Stomach (tissue), 9 donors: Measurements from ENCODE around the gene EML6. TPM values are rescaled to one million over a fixed set of nuclear protein-coding genes. Genes with fewer than 3 reads are reported as not detected.
A peak's percentile ranks its signal among the peaks of the same experiment; 100 is the strongest.

Source experiments
- DNase-seq, 2 donors: peaks; one replicate each; pipeline versions ENCODE4 v3.0.0 to v3.0.0-alpha.2; 2013 to 2019
- H3K27ac ChIP-seq, 5 donors: fragments of 200-600 bp in 4 of 5; sonication (generic) in 4 of 5; one replicate each; pipeline ENCODE4 v1.5.1; 2013 to 2019; ENCODE audit warnings: mild to moderate bottlenecking in 1 of 5, moderate library complexity in 1 of 5
- H3K27me3 ChIP-seq, 3 donors: fragments of 200-600 bp; sonication (generic); one replicate each; pipeline ENCODE4 v1.5.1; 2017 to 2019; ENCODE audit warnings: mixed run types in 1 of 3
- H3K36me3 ChIP-seq, 4 donors: fragments of 200-600 bp; sonication (generic); 1 replicate in 3 of 4; 2 replicates in 1 of 4; pipeline ENCODE4 v1.5.1; 2016 to 2019
- H3K4me1 ChIP-seq, 4 donors: fragments of 200-600 bp; sonication (generic); one replicate each; pipeline ENCODE4 v1.5.1; 2016 to 2019
- H3K4me3 ChIP-seq, 4 donors: fragments of 200-600 bp; sonication (generic) in 3 of 4; one replicate each; pipeline ENCODE4 v1.5.1; 2016 to 2019; ENCODE audit warnings: mild to moderate bottlenecking in 1 of 4
- H3K9me3 ChIP-seq, 4 donors: fragments of 200-600 bp; sonication (generic); one replicate each; pipeline ENCODE4 v1.5.1; 2016 to 2019
- EP300 ChIP-seq: sonication (generic); formaldehyde crosslinking; IDR thresholded peaks from one replicate; pipeline ENCODE4 v1.6.1; 2017; ENCODE audit warnings: antibody characterized with exemption
- POLR2A ChIP-seq, 4 donors: fragments of 450-650 bp; IDR thresholded peaks; one replicate each; pipeline ENCODE4 v1.6.1; 2016; ENCODE audit warnings: antibody characterized with exemption in 4 of 4, control low read depth in 2 of 4, mild to moderate bottlenecking in 1 of 4, moderate library complexity in 1 of 4
- POLR2AphosphoS5 ChIP-seq, 3 donors: sonication (generic); formaldehyde crosslinking; IDR thresholded peaks; one replicate each; pipeline ENCODE4 v1.6.1; 2016; ENCODE audit warnings: antibody characterized with exemption in 3 of 3
- WGBS, 5 donors: extraction: QIAGEN DNeasy Blood & Tissue Kit in 3 of 5; methylation state at CpG; one replicate each; pipeline versions ENCODE4 v1.1.5 to v1.1.7; 2013 to 2018; 5-methylcytosine and 5-hydroxymethylcytosine counted together
- intact Hi-C: fragments of 100-400 bp; cut with DNase I; formaldehyde crosslinking; loops from one replicate; pipeline ENCODE4 v1.15.1; 2023; ENCODE audit warnings: low total_unique reads
- polyA plus RNA-seq, 3 donors: library from polyadenylated mRNA; stranded (reverse); fragments of 200-250 nt; gene quantifications; one replicate each; pipeline ENCODE4 v1.2.3, GENCODE V29; 2013
- total RNA-seq, 5 donors: library from RNA; depleted of rRNA; stranded (reverse); fragments of >200 nt; gene quantifications; one replicate each; pipeline versions ENCODE4 v1.1.0 to v1.2.3, GENCODE V29; 2014 to 2016
- TF ChIP-seq, protein P1 (sequence below), 7 experiments: fragments of 450-650 bp in 4 of 7; fragments of 200-600 bp in 3 of 7; sonication (generic) in 3 of 7; IDR thresholded peaks; one replicate each; pipeline ENCODE4 v1.5.1; 2016 to 2019; ENCODE audit warnings: antibody characterized with exemption in 7 of 7, control low read depth in 2 of 7, mild to moderate bottlenecking in 1 of 7
- donor health status: healthy with polysubstance abuse.
- donor health status: Bipolar disorder and iron deficiency.
- donor health status: healthy.

Gene EML6
- total and polyA plus RNA-seq, 8 donors: 0.45 to 10.1 (median 1.8) TPM; not detected in 1

- DNase-seq: no peak
- intact Hi-C loops: no loop called here
- Histone ChIP-seq H3K27me3 (no peaks in the 10 kb centered on the region), H3K9me3 (peaks cover 0 to 7% (median 2%) of the 10 kb centered on the region in 4 donors), H3K27ac (no peak overlapping the region), H3K4me1 (peaks cover 0 to 13% (median 4%) of the 10 kb centered on the region in 4 donors), H3K36me3 (no peaks in the 10 kb centered on the region), H3K4me3 (no peak overlapping the region)
- TF ChIP-seq EP300: no peak
- TF ChIP-seq, protein P1, sequence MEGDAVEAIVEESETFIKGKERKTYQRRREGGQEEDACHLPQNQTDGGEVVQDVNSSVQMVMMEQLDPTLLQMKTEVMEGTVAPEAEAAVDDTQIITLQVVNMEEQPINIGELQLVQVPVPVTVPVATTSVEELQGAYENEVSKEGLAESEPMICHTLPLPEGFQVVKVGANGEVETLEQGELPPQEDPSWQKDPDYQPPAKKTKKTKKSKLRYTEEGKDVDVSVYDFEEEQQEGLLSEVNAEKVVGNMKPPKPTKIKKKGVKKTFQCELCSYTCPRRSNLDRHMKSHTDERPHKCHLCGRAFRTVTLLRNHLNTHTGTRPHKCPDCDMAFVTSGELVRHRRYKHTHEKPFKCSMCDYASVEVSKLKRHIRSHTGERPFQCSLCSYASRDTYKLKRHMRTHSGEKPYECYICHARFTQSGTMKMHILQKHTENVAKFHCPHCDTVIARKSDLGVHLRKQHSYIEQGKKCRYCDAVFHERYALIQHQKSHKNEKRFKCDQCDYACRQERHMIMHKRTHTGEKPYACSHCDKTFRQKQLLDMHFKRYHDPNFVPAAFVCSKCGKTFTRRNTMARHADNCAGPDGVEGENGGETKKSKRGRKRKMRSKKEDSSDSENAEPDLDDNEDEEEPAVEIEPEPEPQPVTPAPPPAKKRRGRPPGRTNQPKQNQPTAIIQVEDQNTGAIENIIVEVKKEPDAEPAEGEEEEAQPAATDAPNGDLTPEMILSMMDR (IDR thresholded peaks at IDR 0.05): no peak
- TF ChIP-seq POLR2A (IDR thresholded peaks at IDR 0.05): no peak
- TF ChIP-seq POLR2AphosphoS5 (IDR thresholded peaks at IDR 0.05): no peak
- whole genome bisulfite sequencing, 5 donors: 87 to 96% (median 94%) methylated on average over 1 of the region's 1 CpG
These were observed 172.3 kb downstream of the EML6 start for GRCh38 chr2:54895730-54896129.

- peaks cover 0 to 7% (median 2%) of the 10 kb centered on the region in 4 donors for H3K9me3 ChIP-seq
- no peak for DNase-seq
- intact Hi-C loops: no loop called here
- no peak for TF ChIP-seq EP300
- no peak for TF ChIP-seq POLR2A (IDR thresholded peaks at IDR 0.05)
- TF ChIP-seq POLR2AphosphoS5 (IDR thresholded peaks at IDR 0.05): no peak
- TF ChIP-seq, protein P1 (IDR thresholded peaks at IDR 0.05): no peak
- H3K27me3 ChIP-seq: no peaks in the 10 kb centered on the region
- H3K4me3 ChIP-seq: no peak overlapping the region
- no peaks in the 10 kb centered on the region for H3K36me3 ChIP-seq
- H3K27ac ChIP-seq: no peak overlapping the region
- 50 to 63% (median 51%) methylated on average over 11 of the region's 11 CpGs for WGBS, 5 donors
- H3K4me1 ChIP-seq: peaks cover 0 to 13% (median 4%) of the 10 kb centered on the region in 4 donors
These were observed 174.2 kb downstream of the EML6 start for GRCh38 chr2:54897420-54898310.

DNA sequence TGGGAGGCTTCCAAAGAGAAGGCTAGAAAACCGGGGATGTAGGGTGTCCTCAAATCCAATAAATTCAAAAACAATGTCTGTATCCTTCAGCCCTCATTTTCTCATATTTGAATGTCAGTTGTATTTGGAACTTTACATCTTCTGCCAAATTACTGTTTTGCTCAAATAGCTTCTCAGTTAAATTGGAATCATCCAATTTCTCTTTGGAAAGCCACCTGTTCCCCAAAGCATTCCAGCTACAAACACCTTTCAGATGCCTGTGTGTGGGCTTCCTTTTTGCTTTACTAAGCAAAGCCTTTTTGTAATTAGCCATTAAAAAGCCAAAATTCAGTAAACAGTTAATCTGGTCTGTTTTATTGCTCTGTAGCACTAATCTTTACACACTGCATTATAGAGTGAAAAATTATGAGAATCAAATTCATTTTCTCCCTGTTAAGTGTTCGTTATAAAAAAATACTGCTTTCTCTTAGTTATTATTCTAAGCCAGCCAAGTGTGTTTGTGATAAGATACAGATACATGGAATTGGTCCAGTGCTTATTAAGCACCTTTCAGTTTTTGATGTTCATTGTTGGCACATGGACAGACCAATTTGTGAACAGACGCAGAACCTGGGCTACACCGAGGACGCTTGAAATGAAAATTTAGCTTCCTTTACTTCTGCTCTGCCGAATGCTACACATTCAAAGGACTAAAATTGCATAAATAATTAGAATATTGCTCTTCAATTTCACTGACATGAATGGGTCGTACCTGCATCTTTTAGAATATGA is 175.2 kb downstream of the EML6 start:
- no peak for DNase-seq
- Histone ChIP-seq H3K4me3 (no peak overlapping the region), H3K27me3 (no peaks in the 10 kb centered on the region), H3K4me1 (peaks cover 0 to 15% (median 5%) of the 10 kb centered on the region in 4 donors), H3K27ac (no peak overlapping the region), H3K36me3 (no peaks in the 10 kb centered on the region), H3K9me3 (peaks cover 0 to 7% (median 2%) of the 10 kb centered on the region in 4 donors)
- TF ChIP-seq POLR2A (IDR thresholded peaks at IDR 0.05) (no peak), POLR2AphosphoS5 (IDR thresholded peaks at IDR 0.05) (no peak), EP300 (no peak)
- TF ChIP-seq, protein P1 (IDR thresholded peaks at IDR 0.05): no peak
- intact Hi-C loops: no loop called here
- 39 to 61% (median 49%) methylated on average over 7 of the region's 7 CpGs for WGBS, 5 donors

DNA sequence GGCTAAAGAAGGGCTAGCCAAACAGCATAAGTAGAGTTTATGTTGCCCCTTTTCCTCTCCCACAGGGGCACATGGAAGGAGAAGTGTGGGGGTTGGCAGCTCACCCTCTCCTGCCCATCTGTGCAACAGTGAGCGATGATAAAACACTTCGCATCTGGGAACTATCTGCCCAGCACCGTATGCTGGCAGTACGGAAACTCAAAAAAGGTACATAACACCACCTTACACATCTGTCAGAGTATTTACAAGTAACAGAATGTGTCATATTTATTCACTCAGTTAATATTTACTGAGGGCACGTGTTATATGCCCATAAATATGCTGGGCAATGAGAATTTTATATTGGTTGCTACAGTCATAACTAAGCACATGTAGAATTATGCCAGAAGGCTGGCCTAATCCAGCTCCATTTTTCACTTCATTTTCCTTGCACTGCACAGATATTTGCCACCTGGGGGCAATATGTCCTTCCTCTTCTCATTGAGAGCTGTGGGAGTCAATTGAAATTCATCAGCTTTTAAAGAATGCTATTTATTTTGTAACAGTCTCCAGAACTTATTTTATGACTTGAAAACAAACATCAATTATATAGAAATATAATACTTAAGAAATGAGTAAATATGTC is 176.2 kb downstream of the EML6 start:
- Histone ChIP-seq H3K36me3 (no peaks in the 10 kb centered on the region), H3K27ac (no peak overlapping the region), H3K4me3 (no peak overlapping the region), H3K4me1 (peaks cover 0 to 26% (median 16%) of the 10 kb centered on the region in 4 donors), H3K9me3 (peaks cover 0 to 7% (median 2%) of the 10 kb centered on the region in 4 donors), H3K27me3 (no peaks in the 10 kb centered on the region)
- no peak for TF ChIP-seq POLR2AphosphoS5 (IDR thresholded peaks at IDR 0.05)
- TF ChIP-seq, protein P1 (IDR thresholded peaks at IDR 0.05): peak in 5 of 7 experiments; percentile 22 to 42 (median 27)
- intact Hi-C loops: no loop called here
- 64 to 77% (median 71%) methylated on average over 5 of the region's 5 CpGs for WGBS, 5 donors
- DNase-seq: peak in 1 of 2 donors; percentile 75
